ENCODE data around the gene GON4L. TPM values are rescaled to one million over a fixed set of nuclear protein-coding genes. Genes with fewer than 3 reads are reported as not detected.

GON4L gene, protein sequence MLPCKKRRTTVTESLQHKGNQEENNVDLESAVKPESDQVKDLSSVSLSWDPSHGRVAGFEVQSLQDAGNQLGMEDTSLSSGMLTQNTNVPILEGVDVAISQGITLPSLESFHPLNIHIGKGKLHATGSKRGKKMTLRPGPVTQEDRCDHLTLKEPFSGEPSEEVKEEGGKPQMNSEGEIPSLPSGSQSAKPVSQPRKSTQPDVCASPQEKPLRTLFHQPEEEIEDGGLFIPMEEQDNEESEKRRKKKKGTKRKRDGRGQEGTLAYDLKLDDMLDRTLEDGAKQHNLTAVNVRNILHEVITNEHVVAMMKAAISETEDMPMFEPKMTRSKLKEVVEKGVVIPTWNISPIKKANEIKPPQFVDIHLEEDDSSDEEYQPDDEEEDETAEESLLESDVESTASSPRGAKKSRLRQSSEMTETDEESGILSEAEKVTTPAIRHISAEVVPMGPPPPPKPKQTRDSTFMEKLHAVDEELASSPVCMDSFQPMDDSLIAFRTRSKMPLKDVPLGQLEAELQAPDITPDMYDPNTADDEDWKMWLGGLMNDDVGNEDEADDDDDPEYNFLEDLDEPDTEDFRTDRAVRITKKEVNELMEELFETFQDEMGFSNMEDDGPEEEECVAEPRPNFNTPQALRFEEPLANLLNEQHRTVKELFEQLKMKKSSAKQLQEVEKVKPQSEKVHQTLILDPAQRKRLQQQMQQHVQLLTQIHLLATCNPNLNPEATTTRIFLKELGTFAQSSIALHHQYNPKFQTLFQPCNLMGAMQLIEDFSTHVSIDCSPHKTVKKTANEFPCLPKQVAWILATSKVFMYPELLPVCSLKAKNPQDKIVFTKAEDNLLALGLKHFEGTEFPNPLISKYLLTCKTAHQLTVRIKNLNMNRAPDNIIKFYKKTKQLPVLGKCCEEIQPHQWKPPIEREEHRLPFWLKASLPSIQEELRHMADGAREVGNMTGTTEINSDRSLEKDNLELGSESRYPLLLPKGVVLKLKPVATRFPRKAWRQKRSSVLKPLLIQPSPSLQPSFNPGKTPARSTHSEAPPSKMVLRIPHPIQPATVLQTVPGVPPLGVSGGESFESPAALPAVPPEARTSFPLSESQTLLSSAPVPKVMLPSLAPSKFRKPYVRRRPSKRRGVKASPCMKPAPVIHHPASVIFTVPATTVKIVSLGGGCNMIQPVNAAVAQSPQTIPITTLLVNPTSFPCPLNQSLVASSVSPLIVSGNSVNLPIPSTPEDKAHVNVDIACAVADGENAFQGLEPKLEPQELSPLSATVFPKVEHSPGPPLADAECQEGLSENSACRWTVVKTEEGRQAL (N-terminal part only)
- 39.4 and 44.2 TPM in 2 replicates for total RNA-seq

- peak; percentile 95 for DNase-seq (ENCODE audit: insufficient read length, low spot score, missing footprints)
- peak within 1 kb of the TSS; percentile 92 for H2AFZ ChIP-seq (ENCODE audit: low read length)
- H3K9me3 ChIP-seq (ENCODE audit: low read depth, low read length) = no peaks in the 10 kb centered on the region
- peak within 1 kb of the TSS; percentile 80 for H3K4me2 ChIP-seq (ENCODE audit: insufficient read depth, low read length)
- H3K4me1 ChIP-seq (ENCODE audit: insufficient read depth, low read length) = peaks cover 26% of the 10 kb centered on the region
- TF ChIP-seq, protein P1, sequence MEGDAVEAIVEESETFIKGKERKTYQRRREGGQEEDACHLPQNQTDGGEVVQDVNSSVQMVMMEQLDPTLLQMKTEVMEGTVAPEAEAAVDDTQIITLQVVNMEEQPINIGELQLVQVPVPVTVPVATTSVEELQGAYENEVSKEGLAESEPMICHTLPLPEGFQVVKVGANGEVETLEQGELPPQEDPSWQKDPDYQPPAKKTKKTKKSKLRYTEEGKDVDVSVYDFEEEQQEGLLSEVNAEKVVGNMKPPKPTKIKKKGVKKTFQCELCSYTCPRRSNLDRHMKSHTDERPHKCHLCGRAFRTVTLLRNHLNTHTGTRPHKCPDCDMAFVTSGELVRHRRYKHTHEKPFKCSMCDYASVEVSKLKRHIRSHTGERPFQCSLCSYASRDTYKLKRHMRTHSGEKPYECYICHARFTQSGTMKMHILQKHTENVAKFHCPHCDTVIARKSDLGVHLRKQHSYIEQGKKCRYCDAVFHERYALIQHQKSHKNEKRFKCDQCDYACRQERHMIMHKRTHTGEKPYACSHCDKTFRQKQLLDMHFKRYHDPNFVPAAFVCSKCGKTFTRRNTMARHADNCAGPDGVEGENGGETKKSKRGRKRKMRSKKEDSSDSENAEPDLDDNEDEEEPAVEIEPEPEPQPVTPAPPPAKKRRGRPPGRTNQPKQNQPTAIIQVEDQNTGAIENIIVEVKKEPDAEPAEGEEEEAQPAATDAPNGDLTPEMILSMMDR (IDR thresholded peaks at IDR 0.05; ENCODE audit: extremely low read depth, low read depth, low read length) = no peak
- peaks cover 51% of the 10 kb centered on the region for H3K79me2 ChIP-seq (ENCODE audit: insufficient read depth, low read length)
- peak within 1 kb of the TSS; percentile 68 for H3K27ac ChIP-seq (ENCODE audit: low read depth, low read length)
- peak within 1 kb of the TSS; percentile 83 for H3K4me3 ChIP-seq (ENCODE audit: insufficient read depth, low read length)
- peaks cover 28% of the 10 kb centered on the region for H3K36me3 ChIP-seq (ENCODE audit: insufficient read depth, low read length)
- no peaks in the 10 kb centered on the region for H3K27me3 ChIP-seq (ENCODE audit: insufficient read depth, low read length)
- H4K20me1 ChIP-seq (ENCODE audit: insufficient read depth, low read length) = no peaks in the 10 kb centered on the region
Measured at GRCh38 chr1:155856975-155857930, at the start of gene GON4L. Gene GON4L (minus strand): TSS chr1:155857214. CDS start chr1:155853780, 3,434 bp downstream.

- TF ChIP-seq, protein P1 (IDR thresholded peaks at IDR 0.05; ENCODE audit: extremely low read depth, low read depth, low read length) = no peak
- Histone ChIP-seq H3K9me3 (ENCODE audit: low read depth, low read length) (no peaks in the 10 kb centered on the region), H4K20me1 (ENCODE audit: insufficient read depth, low read length) (no peaks in the 10 kb centered on the region), H2AFZ (ENCODE audit: low read length) (no peak overlapping the region), H3K4me1 (ENCODE audit: insufficient read depth, low read length) (no peaks in the 10 kb centered on the region), H3K27ac (ENCODE audit: low read depth, low read length) (no peak overlapping the region), H3K4me3 (ENCODE audit: insufficient read depth, low read length) (no peak overlapping the region), H3K36me3 (ENCODE audit: insufficient read depth, low read length) (peaks cover 89% of the 10 kb centered on the region), H3K79me2 (ENCODE audit: insufficient read depth, low read length) (peaks cover 48% of the 10 kb centered on the region), H3K4me2 (ENCODE audit: insufficient read depth, low read length) (no peak overlapping the region), H3K27me3 (ENCODE audit: insufficient read depth, low read length) (no peaks in the 10 kb centered on the region)
- no peak for DNase-seq (ENCODE audit: insufficient read length, low spot score, missing footprints)
Measured at GRCh38 chr1:155904261-155904660, 47.2 kb upstream of the GON4L start.

GRCh38 chr1:155900161-155900560, 43.1 kb upstream of the GON4L start:
- no peaks in the 10 kb centered on the region for H4K20me1 ChIP-seq (ENCODE audit: insufficient read depth, low read length)
- H2AFZ ChIP-seq (ENCODE audit: low read length) = no peak overlapping the region
- no peaks in the 10 kb centered on the region for H3K9me3 ChIP-seq (ENCODE audit: low read depth, low read length)
- H3K79me2 ChIP-seq (ENCODE audit: insufficient read depth, low read length) = peaks cover 22% of the 10 kb centered on the region
- TF ChIP-seq, protein P1 (IDR thresholded peaks at IDR 0.05; ENCODE audit: extremely low read depth, low read depth, low read length) = no peak
- no peaks in the 10 kb centered on the region for H3K27me3 ChIP-seq (ENCODE audit: insufficient read depth, low read length)
- H3K36me3 ChIP-seq (ENCODE audit: insufficient read depth, low read length) = peaks cover 69% of the 10 kb centered on the region
- H3K4me2 ChIP-seq (ENCODE audit: insufficient read depth, low read length) = no peak overlapping the region
- H3K27ac ChIP-seq (ENCODE audit: low read depth, low read length) = no peak overlapping the region
- peak; percentile 13 for DNase-seq (ENCODE audit: insufficient read length, low spot score, missing footprints)
- H3K4me3 ChIP-seq (ENCODE audit: insufficient read depth, low read length) = no peak overlapping the region
- no peaks in the 10 kb centered on the region for H3K4me1 ChIP-seq (ENCODE audit: insufficient read depth, low read length)

Data from osteoblast (primary cell).